Gastrocnemius medialis (tissue), 4 donors: ENCODE results near the gene MYCBP2. TPM values are rescaled to one million over a fixed set of nuclear protein-coding genes. Genes with fewer than 3 reads are reported as not detected.

Experiments used
- ATAC-seq, 2 donors: fragments of 150-250 bp; one replicate each; pipeline ENCODE4 v1.9.1; 2016
- DNase-seq, 2 donors: peaks; one replicate each; pipeline ENCODE4 v3.0.0-alpha.2; 2019
- H3K27ac ChIP-seq, 4 donors: fragments of 200-600 bp; sonication (generic); 1 replicate in 1 of 4; 2 replicates in 3 of 4; pipeline ENCODE4 v1.5.1; 2016 to 2018; ENCODE audit warnings: mild to moderate bottlenecking in 2 of 4, moderate library complexity in 1 of 4
- H3K27me3 ChIP-seq, 3 donors: fragments of 200-600 bp; sonication (generic) in 2 of 3; 1 replicate in 1 of 3; 2 replicates in 2 of 3; pipeline versions ENCODE4 v1.5.1 to v1.6.0; 2016 to 2019; ENCODE audit warnings: mild to moderate bottlenecking in 1 of 3, moderate library complexity in 1 of 3
- H3K36me3 ChIP-seq, 2 donors: fragments of 200-600 bp; sonication (generic) in 1 of 2; one replicate each; pipeline ENCODE4 v1.5.1; 2017 to 2018
- H3K4me1 ChIP-seq, 2 donors: fragments of 200-600 bp; sonication (generic) in 1 of 2; one replicate each; pipeline ENCODE4 v1.5.1; 2016 to 2017; ENCODE audit warnings: mild to moderate bottlenecking in 2 of 2
- H3K4me3 ChIP-seq, 4 donors: fragments of 200-600 bp; sonication (generic) in 3 of 4; 1 replicate in 1 of 4; 2 replicates in 3 of 4; pipeline ENCODE4 v1.5.1; 2016 to 2019; ENCODE audit warnings: mild to moderate bottlenecking in 2 of 4
- H3K9me3 ChIP-seq, 3 donors: fragments of 200-600 bp; sonication (generic) in 2 of 3; 1 replicate in 1 of 3; 2 replicates in 2 of 3; pipeline ENCODE4 v1.5.1; 2016 to 2019
- CTCF ChIP-seq, 5 experiments: fragments of 450-650 bp in 3 of 5; fragments of 200-600 bp in 2 of 5; sonication (generic) in 2 of 5; IDR thresholded peaks in 4 of 5; conservative IDR thresholded peaks in 1 of 5; 1 replicate in 4 of 5; 2 replicates in 1 of 5; pipeline ENCODE4 v1.5.1; 2016 to 2019; ENCODE audit warnings: antibody characterized with exemption in 5 of 5, mild to moderate bottlenecking in 3 of 5, moderate library complexity in 3 of 5
- POLR2A ChIP-seq, 2 donors: fragments of 450-650 bp; IDR thresholded peaks; one replicate each; pipeline ENCODE4 v1.6.1; 2017; ENCODE audit warnings: antibody characterized with exemption in 2 of 2, mild to moderate bottlenecking in 2 of 2, moderate library complexity in 2 of 2
- in situ Hi-C, 4 donors: fragments of 200-750 bp; cut with MboI; loops; one replicate each; pipeline versions ENCODE4 v1.15.0 to v1.8.0; 2017; ENCODE audit warnings: low sequenced_read_pairs in 4 of 4
- intact Hi-C: fragments of 100-400 bp; cut with DNase I; formaldehyde crosslinking; loops from one replicate; pipeline ENCODE4 v1.15.1; 2023; ENCODE audit warnings: low total_unique reads
- total RNA-seq, 4 donors: library from RNA; depleted of rRNA; stranded (reverse); fragments of >200 nt; gene quantifications; one replicate each; pipeline versions ENCODE4 v1.1.0 to v1.2.3, GENCODE V29; 2016

The MYCBP2 gene
- total RNA-seq, 4 donors from 2014 or later, result 42.1 to 56.9 (median 45.1) TPM

GRCh38 chr13:77053192-77053591 lies 273.7 kb downstream of the MYCBP2 start:
- Histone ChIP-seq H3K4me1 (peaks cover 21 to 24% of the 10 kb centered on the region in 2 donors), H3K27me3 (no peaks in the 10 kb centered on the region), H3K36me3 (peaks cover 0 to 22% of the 10 kb centered on the region in 2 donors), H3K9me3 (no peaks in the 10 kb centered on the region), H3K4me3 (no peak overlapping the region), H3K27ac (no peak overlapping the region)
- DNase-seq (no peak), ATAC-seq (no peak)
- in situ Hi-C loops (no loop called here), intact Hi-C loops (no loop called here)
- no peak for TF ChIP-seq POLR2A (IDR thresholded peaks at IDR 0.05)

GRCh38 chr13:77048681-77049080 lies 278.2 kb downstream of the MYCBP2 start:
- Histone ChIP-seq H3K36me3 (peaks cover 0 to 21% of the 10 kb centered on the region in 2 donors), H3K4me1 (peaks cover 15 to 20% of the 10 kb centered on the region in 2 donors), H3K9me3 (no peaks in the 10 kb centered on the region), H3K4me3 (no peak overlapping the region), H3K27ac (peak overlapping the region; percentile 76 to 81 (median 76)), H3K27me3 (no peaks in the 10 kb centered on the region)
- in situ Hi-C loops (no loop called here), intact Hi-C loops (loop anchor here (1.0 kb wide), 1 partner anchor 21 kb away; the partner anchor contains the start of gene FBXL3)
- ATAC-seq, result peak; percentile 38 to 57
- TF ChIP-seq POLR2A (IDR thresholded peaks at IDR 0.05), result no peak
- TF ChIP-seq CTCF (IDR thresholded peaks at IDR 0.05 in 4 of 5, conservative IDR thresholded peaks at IDR 0.05 in 1 of 5), result no peak
- DNase-seq, result no peak

- Histone ChIP-seq H3K4me1 (peaks cover 15 to 20% of the 10 kb centered on the region in 2 donors), H3K4me3 (no peak overlapping the region), H3K27me3 (no peaks in the 10 kb centered on the region), H3K27ac (peak overlapping the region; percentile 76 to 81 (median 76)), H3K9me3 (no peaks in the 10 kb centered on the region), H3K36me3 (peaks cover 0 to 20% of the 10 kb centered on the region in 2 donors)
- ATAC-seq, result no peak
- no peak for DNase-seq
- TF ChIP-seq CTCF (IDR thresholded peaks at IDR 0.05 in 4 of 5, conservative IDR thresholded peaks at IDR 0.05 in 1 of 5), result no peak
- no peak for TF ChIP-seq POLR2A (IDR thresholded peaks at IDR 0.05)
- in situ Hi-C loops (no loop called here), intact Hi-C loops (no loop called here)
These were observed 279.1 kb downstream of the MYCBP2 start for GRCh38 chr13:77047649-77048343.

GRCh38 chr13:77042566-77043177 lies 284.2 kb downstream of the MYCBP2 start:
- H3K27ac ChIP-seq, result no peak overlapping the region
- no peaks in the 10 kb centered on the region for H3K4me1 ChIP-seq
- ATAC-seq (no peak), DNase-seq (no peak)
- H3K36me3 ChIP-seq, result peaks cover 0 to 13% of the 10 kb centered on the region in 2 donors
- no peaks in the 10 kb centered on the region for H3K27me3 ChIP-seq
- intact Hi-C loops (no loop called here), in situ Hi-C loops (no loop called here)
- H3K4me3 ChIP-seq, result no peak overlapping the region
- TF ChIP-seq POLR2A (IDR thresholded peaks at IDR 0.05) (no peak), CTCF (IDR thresholded peaks at IDR 0.05 in 4 of 5, conservative IDR thresholded peaks at IDR 0.05 in 1 of 5) (no peak)
- H3K9me3 ChIP-seq, result no peaks in the 10 kb centered on the region

GRCh38 chr13:77040835-77041234 lies 286.1 kb downstream of the MYCBP2 start:
- ATAC-seq, result no peak

More at GRCh38 chr13:77040835-77041234, 286.1 kb downstream of the MYCBP2 start:
- no peaks in the 10 kb centered on the region for H3K9me3 ChIP-seq
- no peak overlapping the region for H3K27ac ChIP-seq
- no peak overlapping the region for H3K4me3 ChIP-seq
- no peaks in the 10 kb centered on the region for H3K27me3 ChIP-seq
- peaks cover 0 to 8% of the 10 kb centered on the region in 2 donors for H3K36me3 ChIP-seq
- TF ChIP-seq POLR2A (IDR thresholded peaks at IDR 0.05), result no peak
- TF ChIP-seq CTCF (IDR thresholded peaks at IDR 0.05 in 4 of 5, conservative IDR thresholded peaks at IDR 0.05 in 1 of 5), result no peak
- intact Hi-C loops, result no loop called here
- no peaks in the 10 kb centered on the region for H3K4me1 ChIP-seq
- in situ Hi-C loops, result no loop called here
- no peak for DNase-seq
